WTC11 (cell line): ENCODE data around the gene GJD2.

Experiments
- CREM ChIP-seq: sonication (generic); formaldehyde crosslinking; IDR thresholded peaks from 2 replicates; pipeline ENCODE4 v1.8.1; 2022; ENCODE audit warnings: mild to moderate bottlenecking, missing genetic modification reagents, moderate library complexity
- CTCF ChIP-seq: fragments of 200-600 bp; IDR thresholded peaks from 2 replicates; pipeline ENCODE4 v1.8.0; 2022; ENCODE audit warnings: antibody characterized with exemption
- ELF4 ChIP-seq: sonication (generic); formaldehyde crosslinking; IDR thresholded peaks from 2 replicates; pipeline ENCODE4 v1.8.1; 2022; ENCODE audit warnings: low read depth, mild to moderate bottlenecking, moderate library complexity, missing genetic modification reagents
- ESRRA ChIP-seq: sonication (generic); formaldehyde crosslinking; IDR thresholded peaks from 2 replicates; pipeline ENCODE4 v1.8.1; 2022; ENCODE audit warnings: mild to moderate bottlenecking, missing genetic modification reagents, borderline replicate concordance
- JUN ChIP-seq: sonication (generic); formaldehyde crosslinking; IDR thresholded peaks from 2 replicates; pipeline ENCODE4 v1.8.0; 2023; ENCODE audit warnings: mild to moderate bottlenecking, missing genetic modification reagents
- NFE2L1 ChIP-seq: sonication (generic); formaldehyde crosslinking; IDR thresholded peaks from 2 replicates; pipeline ENCODE4 v1.8.1; 2023; ENCODE audit warnings: missing genetic modification reagents
- PREB ChIP-seq: sonication (generic); formaldehyde crosslinking; IDR thresholded peaks from 2 replicates; pipeline ENCODE4 v1.8.1; 2022; ENCODE audit warnings: mild to moderate bottlenecking, missing genetic modification reagents, moderate library complexity, borderline replicate concordance
- SMAD3 ChIP-seq: sonication (generic); formaldehyde crosslinking; IDR thresholded peaks from 2 replicates; pipeline ENCODE4 v1.8.0; 2022; ENCODE audit warnings: missing genetic modification reagents, mild to moderate bottlenecking, borderline replicate concordance
- STAT6 ChIP-seq: sonication (generic); formaldehyde crosslinking; conservative IDR thresholded peaks from 2 replicates; pipeline ENCODE4 v1.8.1; 2023; ENCODE audit warnings: mild to moderate bottlenecking, low read depth, missing genetic modification reagents, moderate library complexity
- USF1 ChIP-seq: sonication (generic); formaldehyde crosslinking; IDR thresholded peaks from 2 replicates; pipeline ENCODE4 v1.8.0; 2022; ENCODE audit warnings: mild to moderate bottlenecking, missing genetic modification reagents
- USF2 ChIP-seq: sonication (generic); formaldehyde crosslinking; IDR thresholded peaks from 2 replicates; pipeline ENCODE4 v1.8.1; 2023; ENCODE audit warnings: mild to moderate bottlenecking, missing genetic modification reagents, moderate library complexity
- ZNF263 ChIP-seq: sonication (generic); formaldehyde crosslinking; IDR thresholded peaks from 2 replicates; pipeline ENCODE4 v1.8.1; 2022; ENCODE audit warnings: low read depth, mild to moderate bottlenecking, moderate library complexity, missing genetic modification reagents
- ZNF423 ChIP-seq: fragments of 250-450 bp; sonication (Bioruptor Pico); IDR thresholded peaks from 2 replicates; pipeline ENCODE4 v2.1.2; 2022; ENCODE audit warnings: mild to moderate bottlenecking, moderate library complexity

GRCh38 chr15:34730701-34731100, 24.1 kb downstream of the GJD2 start:
- no peak for TF ChIP-seq CTCF
- TF ChIP-seq CREM (CRISPR knock-in tag) = no peak
- TF ChIP-seq STAT6 (CRISPR knock-in tag) = no peak
- TF ChIP-seq USF2 (CRISPR knock-in tag) = no peak
- no peak for TF ChIP-seq JUN (CRISPR knock-in tag)
- TF ChIP-seq ZNF263 (CRISPR knock-in tag) = no peak
- TF ChIP-seq ELF4 = no peak
- TF ChIP-seq ZNF423 (CRISPR knock-in tag) = no peak
- TF ChIP-seq PREB (CRISPR knock-in tag) = no peak
- no peak for TF ChIP-seq USF1
- no peak for TF ChIP-seq NFE2L1 (CRISPR knock-in tag)
- TF ChIP-seq ESRRA = no peak
- no peak for TF ChIP-seq SMAD3 (CRISPR knock-in tag)
